ENCODE results near the gene TRPV5.
"Not testable (repeated sequence)": the region's sequence is repeated elsewhere in the genome, so short reads cannot be mapped to it uniquely, and the experiment has no call there.

Gene TRPV5

DNA sequence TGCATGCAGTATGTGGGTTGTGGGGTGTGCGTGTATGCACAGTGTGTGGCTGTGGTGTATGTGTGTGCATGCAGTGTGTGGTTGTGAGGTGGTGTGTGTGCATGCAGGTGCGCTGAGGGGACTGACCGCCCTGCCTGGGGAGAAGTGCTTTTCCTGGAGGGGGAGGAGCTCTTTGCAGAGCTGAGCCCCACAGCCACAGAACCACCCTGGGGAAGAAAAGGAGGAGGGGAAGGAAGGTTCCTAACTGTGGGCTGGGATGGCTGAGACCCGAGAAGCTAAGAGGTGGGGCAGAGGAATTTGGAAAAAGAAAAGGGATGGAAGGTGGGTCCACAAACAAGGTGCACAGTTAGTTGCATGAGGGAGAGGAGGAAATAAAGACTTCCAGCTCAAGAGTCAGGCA, at the start of gene TRPV5:
Gene TRPV5 (minus strand): TSS at position 123 of the 400 bp plus-strand sequence. CDS start 287 bp downstream, outside the sequence.
- no peak for DNase-seq (ENCODE audit: low read depth)

DNA sequence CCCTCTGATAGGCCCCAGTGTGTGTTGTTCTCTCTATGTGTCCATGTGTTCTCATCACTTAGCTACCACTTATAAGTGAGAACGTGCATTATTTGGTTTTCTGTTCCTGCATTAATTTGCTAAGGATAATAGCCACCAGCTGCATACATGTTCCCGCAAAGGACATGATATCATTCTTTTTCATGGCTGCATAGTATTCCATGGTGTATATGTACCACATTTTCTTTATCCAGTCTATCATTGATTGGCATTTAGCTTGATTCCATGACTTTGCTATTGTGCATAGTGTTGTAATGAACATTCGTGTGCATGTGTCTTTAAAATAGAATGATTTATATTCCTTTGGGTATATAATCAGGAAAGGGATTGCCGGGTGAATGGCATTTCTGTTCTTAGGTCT, 44.9 kb upstream of the TRPV5 start:
- not testable (repeated sequence) for DNase-seq (ENCODE audit: low read depth)

DNA sequence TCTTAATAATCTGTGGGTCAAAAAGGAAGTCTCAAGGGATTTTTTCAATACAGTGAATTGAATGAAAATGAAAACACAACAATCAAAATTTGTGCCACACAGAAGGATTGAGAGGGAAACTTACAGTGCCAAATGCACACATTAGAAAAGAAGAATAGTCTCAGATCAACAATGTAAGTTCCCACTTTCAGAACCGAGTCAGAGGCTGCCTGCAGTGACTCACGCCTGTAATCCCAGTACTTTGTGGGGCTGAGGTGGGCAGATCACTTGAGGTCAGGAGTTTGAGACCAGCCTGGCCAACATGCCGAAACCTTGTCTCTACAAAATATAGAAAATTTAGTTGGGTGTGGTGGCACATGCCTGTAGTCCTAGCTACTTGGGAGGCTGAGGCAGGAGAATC, 41.1 kb upstream of the TRPV5 start:
- no peak for DNase-seq (ENCODE audit: low read depth)

DNA sequence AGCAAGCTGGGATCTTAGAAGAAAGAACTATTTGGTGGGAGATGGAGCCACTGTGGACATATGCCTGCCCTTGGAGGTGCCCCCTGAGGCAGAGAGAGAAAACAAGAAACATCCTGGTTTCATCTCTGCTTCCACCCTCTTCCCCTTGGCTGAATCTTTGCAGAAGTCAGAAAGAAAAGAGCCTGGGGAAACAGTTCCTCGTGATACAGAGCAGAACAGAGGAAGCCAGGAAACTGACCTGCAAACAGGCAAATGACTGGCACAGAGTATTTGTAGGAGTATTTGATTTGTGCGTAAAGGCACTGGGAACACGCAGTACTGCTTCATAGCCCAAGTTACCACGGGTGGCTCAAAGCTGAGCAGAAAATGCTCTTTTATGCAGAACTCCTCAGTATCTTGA, 35.6 kb upstream of the TRPV5 start:
- no peak for DNase-seq (ENCODE audit: low read depth)

DNA sequence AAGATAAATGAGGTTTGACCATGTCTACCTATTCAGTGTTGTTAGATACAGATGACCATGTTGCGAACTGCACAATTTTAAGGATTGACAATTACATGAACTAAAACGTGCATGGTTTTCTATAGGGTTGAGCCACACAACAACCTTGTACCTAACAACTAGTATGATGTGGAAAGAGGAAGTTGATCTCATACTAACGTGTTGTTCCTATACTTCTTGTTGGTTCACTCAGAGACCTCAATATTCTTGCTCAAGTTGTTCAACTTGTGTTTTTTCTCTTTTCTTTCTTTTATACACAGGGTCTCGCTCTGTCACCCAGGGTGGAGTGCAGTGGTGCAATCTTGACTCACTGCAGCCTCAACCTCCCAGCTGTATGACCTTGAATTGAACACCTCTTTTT, 34.7 kb upstream of the TRPV5 start:
- DNase-seq (ENCODE audit: low read depth) = no peak

DNA sequence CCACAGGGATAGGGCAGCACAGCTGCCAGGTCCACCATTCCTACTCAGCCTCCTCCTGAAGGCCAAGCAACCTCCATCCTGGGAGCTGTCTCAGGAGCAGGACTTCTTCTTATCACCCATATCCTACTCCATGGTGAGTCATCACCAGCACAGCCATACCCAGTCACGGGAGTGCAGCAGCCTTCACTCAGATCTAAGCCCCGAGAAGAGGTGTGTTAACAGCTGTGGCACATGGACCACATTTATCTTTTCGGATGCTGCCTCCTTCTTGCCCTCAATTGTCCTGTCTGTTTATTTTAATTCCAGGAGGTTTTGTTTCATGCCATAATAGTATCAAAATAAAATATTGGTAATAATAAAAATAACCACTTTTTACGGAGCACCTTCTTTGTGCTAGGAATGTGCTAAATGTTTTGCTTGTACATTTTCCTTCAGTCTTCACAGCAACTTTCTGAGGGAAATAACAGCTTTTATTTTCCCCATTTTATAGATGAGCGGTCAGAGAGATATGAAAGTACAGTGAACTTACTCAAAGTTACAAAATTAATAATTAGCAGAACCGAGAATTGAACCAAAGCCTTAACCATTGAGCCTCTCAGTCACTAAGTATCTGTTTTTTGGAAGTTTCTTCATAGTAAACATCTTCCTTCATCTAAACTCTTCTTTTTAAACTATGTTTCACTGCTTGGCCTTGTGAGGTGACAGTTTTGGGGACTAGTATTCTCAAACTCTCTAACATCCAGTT, 31.1 kb upstream of the TRPV5 start:
- DNase-seq (ENCODE audit: low read depth) = no peak

DNA sequence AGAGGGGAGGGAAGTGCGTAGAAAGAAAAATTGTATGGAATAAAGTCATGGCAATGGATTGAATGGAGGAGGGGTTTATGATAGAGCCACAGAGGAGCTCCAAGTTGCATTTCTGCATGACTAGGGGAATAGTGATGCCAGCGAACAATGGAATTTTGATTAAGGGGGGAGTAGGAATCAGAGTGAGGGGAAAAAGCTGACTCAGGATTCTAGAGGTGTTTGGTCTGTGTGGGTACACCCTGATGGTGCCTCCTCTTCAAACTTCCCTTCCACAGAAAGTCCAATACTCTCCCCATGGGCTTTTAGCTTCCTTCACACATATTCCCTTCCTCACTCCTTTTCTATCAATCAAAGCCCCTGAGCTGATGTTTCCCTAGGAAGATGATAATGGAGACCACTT, 30.4 kb upstream of the TRPV5 start:
- no peak for DNase-seq (ENCODE audit: low read depth)

DNA sequence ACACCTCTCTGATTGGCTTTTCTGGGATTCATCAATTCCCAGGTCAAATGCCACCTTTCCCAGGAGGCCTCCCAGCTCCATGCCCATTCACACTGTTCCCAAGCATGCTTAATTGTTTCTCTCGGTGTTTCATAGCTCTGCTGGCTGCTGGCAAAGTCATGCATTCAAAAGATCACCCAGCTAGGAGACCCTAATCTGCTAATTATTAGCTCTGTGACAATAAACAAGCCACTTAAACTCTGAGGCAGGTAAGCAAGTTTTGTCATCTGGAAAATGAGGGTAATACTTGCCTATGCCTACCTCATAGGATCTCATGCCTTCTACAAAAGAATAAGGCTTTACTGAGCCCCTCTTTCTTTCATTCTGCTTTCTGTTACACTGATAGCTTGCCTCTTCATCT, 29.4 kb upstream of the TRPV5 start:
- DNase-seq (ENCODE audit: low read depth) = no peak

DNA sequence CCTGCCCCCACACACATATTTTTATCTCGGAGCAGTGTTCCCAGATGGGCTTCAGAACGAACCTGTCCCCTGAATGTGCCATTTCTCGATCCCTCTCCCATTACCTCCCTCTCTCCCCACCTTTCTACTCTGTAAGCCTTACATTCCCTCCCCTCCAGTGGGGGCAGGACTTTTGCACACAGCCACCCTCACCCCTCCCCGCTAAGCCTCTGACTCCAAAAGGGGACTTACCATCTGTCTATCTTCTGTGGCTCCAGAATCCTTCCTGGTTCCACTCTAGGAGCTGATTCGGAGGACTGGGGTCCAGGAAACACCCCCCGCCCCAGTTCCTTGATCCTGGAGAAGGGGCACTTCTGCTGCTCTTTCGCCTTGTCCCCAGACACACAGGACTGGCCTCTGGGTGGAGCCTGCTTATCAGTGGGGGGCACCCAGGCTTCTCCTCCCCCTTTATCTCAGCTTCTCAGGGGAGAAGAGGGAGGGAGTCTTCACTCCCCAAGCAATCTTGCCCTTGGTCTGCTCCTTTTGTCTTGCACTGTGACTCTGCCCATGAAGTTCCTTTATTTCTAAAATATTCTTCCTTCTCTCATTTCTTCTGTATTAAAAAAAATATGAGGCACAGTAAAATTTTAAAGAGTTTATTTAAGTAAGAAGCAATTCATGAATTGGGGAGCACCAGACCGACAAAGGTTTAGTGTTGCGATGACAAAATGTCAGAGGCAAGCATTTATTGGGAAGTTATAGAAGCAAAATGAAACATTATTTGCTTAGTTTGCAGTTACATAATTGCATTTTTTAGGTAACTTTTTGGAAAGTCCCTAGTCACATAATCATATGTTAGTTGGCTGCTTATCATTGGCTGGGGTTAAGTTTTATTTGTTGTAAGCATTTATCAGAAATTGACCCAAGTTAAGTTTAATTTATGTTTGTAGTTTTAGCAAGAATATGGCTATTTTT, 28.7 kb upstream of the TRPV5 start, which contains the start of gene KEL:
Gene KEL (minus strand): TSS at position 391 of the 954 bp plus-strand sequence. CDS start 157 bp downstream, at position 234.
- DNase-seq (ENCODE audit: low read depth) = no peak

DNA sequence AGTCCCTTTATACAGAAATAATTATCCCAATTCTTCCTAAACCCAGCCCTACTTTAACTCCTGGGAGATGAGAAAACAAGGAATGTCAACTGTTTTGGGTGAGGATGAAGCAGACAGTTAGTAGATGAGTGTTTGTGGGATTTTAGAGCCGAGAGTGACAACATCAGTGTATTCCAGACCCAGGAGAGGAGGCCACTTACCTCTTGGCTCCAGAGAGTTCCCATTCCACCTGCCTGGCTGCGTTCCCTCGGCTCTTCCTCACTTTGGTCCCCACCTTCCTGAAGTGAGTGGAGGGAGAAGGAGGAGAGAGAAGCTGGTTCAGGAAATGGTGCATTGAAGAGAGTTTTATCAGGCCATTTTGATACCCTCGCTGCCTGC, 28.0 kb upstream of the TRPV5 start:
- no peak for DNase-seq (ENCODE audit: low read depth)

DNA sequence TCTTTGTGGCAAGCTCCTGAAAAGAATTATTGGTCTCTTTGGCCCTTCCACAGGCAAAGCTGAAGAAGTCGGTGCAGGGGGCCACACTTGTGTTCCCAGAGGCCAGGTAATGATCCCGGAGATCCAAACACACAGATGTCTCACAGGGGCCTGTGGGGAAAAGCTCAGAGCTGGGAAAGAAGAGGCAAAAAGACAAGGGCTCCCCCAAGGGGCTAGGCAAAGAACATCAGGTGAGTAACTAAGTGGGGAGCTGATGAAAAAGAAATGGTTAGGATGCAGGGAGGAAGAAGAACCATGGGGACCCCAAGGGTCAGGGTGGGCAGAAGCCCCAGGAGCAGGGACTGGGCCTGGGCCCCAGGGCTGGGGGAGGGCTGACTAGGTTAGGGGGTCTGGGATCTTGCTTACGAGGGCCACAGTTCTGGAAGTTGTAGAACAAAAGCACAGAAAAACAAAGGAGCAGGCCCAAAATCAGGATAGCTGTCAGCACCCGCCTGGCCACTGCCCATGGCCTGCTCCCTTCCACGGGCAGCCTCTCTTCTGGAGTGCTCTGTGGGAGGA, 27.5 kb upstream of the TRPV5 start:
- no peak for DNase-seq (ENCODE audit: low read depth)

DNA sequence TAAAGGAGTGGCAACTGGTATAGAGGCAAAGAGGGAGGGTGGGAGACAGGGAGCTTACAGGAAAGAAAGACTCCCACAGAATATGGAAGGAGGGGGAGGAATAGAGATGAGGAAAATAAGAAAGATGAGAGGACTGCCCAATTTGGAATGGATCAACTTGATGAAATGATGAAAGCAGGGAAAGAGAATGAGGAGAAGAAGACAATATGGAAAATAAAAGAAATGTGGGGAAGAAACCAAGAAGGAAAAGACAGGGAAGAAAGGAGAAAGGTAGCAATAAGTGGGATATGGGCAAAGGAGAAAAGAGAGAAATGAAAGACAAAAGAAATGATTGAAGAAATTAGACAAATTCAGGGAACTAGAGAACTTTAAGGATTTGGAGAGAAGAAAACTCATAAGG, 25.7 kb upstream of the TRPV5 start:
- DNase-seq (ENCODE audit: low read depth) = no peak

DNA sequence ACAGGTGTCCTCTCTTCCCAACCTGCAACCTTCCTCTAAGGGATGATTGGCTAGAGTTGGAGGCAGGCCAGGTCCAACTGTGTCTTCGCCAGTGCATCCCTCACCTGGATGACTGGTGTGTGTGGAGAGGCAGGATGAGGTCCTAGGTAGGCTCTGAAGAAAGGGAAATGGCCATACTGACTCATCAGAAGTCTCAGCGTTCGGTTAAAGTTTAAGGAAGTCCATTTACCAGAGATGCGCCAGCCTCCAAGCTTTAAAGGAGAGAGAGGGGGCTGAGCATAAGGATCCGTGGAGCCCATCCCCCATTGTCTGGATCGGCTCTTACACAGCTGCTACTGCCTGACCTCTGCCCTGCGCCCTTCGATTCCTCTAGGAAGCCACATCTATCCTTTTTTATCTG, 24.2 kb upstream of the TRPV5 start:
- no peak for DNase-seq (ENCODE audit: low read depth)

DNA sequence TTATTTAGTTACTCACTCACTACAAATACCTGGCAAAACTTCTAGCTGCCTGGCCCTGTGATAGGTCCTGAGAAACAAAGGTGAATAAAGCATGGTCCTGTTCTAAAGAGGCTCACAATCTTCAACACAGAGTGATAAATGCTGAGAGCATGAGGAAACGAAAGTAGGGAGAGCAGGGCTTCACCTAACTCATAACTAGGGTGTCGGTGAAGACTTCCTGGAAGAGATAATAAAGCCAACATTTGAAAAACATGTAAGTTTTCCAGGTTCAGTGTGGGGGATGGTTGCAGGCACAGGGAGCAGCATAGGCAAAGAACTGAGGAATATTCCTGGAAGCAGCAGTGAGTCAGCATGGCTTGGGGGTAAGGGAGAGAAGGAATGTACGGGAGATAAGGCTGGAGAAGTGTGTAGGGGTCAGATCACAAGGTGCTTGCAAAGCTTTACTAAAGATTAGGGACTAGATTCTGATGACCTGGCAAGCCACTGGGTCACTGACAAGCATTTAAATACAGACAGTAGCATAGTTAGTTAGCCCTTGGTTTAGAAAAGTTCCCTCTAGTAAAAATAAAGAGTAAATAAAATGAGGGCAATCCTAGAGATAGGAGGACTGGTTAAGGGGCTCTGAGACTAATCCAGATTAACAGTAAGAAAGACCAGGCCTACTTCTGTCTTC, 23.5 kb upstream of the TRPV5 start:
- DNase-seq (ENCODE audit: low read depth) = no peak

DNA sequence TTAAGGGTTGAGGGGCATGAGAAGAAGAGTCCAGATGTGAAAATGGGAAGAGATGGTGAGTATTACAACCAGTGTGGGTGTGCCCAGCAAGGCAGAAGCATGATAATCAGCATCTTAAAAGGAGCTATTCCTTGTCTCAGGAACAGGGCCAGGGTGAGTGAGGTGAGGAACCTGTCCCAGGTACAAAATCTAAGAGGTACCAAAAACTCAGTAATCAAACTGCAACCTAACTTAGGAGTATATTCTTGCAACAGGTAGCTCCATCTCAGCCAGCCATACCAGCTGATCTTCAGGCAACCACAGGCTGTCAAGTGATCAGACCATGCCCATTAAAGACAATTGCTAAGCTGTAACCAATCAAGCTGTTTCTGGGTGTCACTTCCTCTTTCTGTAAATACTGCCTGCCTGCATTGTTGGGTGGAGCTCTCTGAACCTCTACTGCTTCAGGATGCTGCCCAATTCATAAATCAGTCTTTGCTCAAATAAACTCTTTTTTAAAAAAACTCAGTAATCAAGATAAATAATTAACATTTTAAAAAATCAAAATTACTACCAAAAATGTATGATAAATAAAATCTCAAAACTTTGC, 21.2 kb upstream of the TRPV5 start:
- no peak for DNase-seq (ENCODE audit: low read depth)

DNA sequence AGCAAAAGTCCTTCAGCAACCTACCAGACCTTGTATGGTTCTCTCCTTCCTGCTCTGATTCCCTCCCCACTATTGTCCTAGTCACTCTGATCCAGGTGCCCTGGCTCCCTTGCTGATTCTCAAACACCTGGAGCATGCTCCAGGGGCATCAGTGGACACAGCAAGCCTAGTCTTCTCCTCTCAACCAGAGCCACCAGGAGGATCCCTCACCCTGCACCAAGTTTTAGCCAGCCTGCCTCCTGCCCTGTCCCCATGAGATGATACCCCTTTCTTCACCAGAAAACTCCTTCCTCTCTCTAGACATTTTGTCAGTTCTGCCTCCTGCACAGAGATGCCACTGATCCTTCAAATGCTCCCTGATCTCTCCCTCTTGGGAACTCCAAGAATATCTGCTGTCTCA, 16.7 kb upstream of the TRPV5 start:
- DNase-seq (ENCODE audit: low read depth) = no peak

DNA sequence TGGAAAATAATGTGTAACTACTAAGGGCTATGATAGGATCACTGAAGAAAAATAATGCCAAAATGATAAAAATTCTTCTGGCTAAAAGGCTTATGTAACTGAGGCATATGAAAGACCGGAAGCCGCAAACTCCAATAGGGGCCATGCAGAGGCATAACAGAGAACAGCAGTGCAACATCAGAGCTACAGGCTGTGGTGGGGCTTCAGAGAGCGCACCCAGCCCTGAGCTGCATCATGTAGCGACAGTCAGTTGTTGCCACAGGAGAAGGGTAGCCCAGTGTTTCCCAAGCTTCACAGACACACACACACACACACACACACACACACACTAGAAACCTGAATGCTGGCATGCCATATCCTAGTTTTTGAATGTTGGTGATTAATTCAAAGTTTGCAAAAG, 15.1 kb upstream of the TRPV5 start:
- no peak for DNase-seq (ENCODE audit: low read depth)

DNA sequence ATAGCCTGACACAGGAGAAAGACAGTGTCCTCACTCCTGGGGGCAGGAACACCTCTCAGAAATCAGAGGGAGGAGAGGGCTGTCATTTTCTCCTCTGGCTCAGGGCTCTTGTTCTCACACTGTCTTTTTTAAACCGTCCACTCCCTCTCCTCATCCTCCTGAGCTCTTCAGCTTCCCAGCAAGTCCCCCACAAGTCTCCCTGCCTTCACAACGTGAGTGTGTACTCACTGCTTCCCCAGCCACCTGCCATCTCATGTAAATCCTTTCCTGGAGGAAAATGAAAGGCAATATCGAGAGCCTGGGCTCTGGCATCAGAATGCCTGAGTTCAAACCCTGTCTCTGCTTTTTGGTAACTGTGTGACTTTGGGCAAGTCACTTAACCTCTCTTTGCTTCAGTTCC, 11.5 kb upstream of the TRPV5 start:
- DNase-seq (ENCODE audit: low read depth) = no peak

DNA sequence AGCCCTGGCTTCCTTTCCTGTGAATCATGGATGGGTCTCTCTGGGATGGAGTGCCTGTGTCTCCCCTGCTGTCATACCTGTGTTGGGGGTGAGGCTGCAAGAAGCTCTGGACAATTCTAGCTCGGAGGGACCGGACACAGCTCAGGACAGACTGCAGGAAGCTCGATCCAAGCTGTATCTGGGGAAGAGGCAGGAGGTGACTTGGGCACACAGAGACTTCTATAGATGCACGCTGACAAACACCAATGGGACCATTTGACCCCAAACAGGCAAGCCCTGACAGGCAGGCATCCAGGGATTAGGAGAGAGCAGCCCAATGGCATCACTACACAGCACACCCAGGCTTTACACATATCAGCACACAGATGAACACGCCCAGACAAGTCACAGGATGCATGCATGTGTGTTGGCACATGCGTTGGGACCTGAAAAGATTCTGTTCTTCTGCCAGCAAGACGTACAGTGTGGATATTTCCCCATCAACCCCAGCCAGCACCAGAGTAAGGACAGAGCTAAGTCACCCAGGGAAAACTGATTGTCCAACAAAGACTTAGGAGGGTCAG, 10.2 kb upstream of the TRPV5 start:
- no peak for DNase-seq (ENCODE audit: low read depth)

DNA sequence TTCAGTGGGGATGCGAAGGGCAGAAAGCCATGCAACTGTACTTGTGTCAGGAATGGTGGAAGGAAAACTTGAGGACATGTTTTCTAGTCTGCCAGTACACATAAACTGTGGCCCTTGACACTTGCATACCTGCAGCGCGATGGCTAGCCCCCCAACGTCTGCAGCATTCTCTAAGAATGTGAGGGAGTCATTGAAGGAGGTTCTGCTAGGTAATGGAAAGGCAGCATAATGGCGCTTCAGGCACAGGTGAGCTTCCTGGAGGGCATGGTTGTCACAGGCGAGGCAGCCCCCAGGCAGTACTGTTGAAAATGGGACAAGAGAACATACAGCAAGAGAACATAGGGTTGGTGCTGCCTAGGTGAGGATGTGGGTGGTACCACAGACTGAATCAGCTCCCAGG, 9.2 kb upstream of the TRPV5 start:
- DNase-seq (ENCODE audit: low read depth) = no peak

DNA sequence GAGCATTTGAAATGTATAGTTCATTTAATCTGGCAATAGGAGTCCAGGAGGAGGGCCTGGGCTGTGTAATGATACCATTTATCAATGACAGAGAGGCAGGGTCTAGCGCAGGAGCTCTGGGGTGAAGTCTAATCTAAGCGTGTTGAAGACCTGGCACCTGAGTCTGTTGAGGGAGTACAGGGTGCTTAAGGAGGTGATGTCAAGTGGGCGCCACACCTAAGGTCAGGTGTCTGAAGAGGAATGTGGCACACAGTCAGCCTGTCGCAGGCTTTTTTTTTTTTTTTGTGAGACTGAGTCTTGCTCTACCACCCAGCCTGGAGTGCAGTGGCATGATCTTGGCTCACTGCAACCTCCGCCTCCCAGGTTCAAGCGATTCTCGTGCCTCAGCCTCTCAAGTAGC, 8.0 kb upstream of the TRPV5 start:
- DNase-seq (ENCODE audit: low read depth) = no peak
